ENCODE results near the gene PDK2. TPM values are rescaled to one million over a fixed set of nuclear protein-coding genes. Genes with fewer than 3 reads are reported as not detected.
A peak's percentile ranks its signal among the peaks of the same experiment; 100 is the strongest.

Gene PDK2
- total and polyA plus RNA-seq, 10 of the 15 experiments (the other 5 are each of a cell fraction or from before 2014, with no cell fraction given): 0.98 to 22.6 (median 12.3) TPM

- TF ChIP-seq E2F8 (IDR thresholded peaks at IDR 0.05; ENCODE audit: low read depth, partially characterized antibody) (no peak), POLR2AphosphoS5 (IDR thresholded peaks at IDR 0.05; ENCODE audit: low read length) (no peak), SMARCA5 (IDR thresholded peaks at IDR 0.05) (peak; percentile 67; the same call in 1 of the 2 replicates), LARP7 (IDR thresholded peaks at IDR 0.05) (0 out of 2 replicates have a peak, but pooled peaks have one; percentile 36), POU2F2 (IDR thresholded peaks at IDR 0.05; ENCODE audit: borderline replicate concordance, low read depth, low read length) (no peak), CHD1 (IDR thresholded peaks at IDR 0.05; ENCODE audit: low read depth, low read length) (no peak), RFX5 (IDR thresholded peaks at IDR 0.05; ENCODE audit: low read depth, low read length) (no peak), HDGF (IDR thresholded peaks at IDR 0.05) (no peak), RAD21 (IDR thresholded peaks at IDR 0.05; ENCODE audit: insufficient read depth, low read depth, low read length) (peak; percentile 94), KAT2A (conservative IDR thresholded peaks at IDR 0.05; ENCODE audit: control insufficient read depth, low read depth, low read length) (no peak), SMAD5 (IDR thresholded peaks at IDR 0.05; ENCODE audit: low read depth) (no peak), PAX8 (IDR thresholded peaks at IDR 0.05) (no peak), IKZF1 (conservative IDR thresholded peaks at IDR 0.05) (no peak), SMC3 (IDR thresholded peaks at IDR 0.05; ENCODE audit: borderline replicate concordance, low read length) (peak; percentile 69), RELA (IDR thresholded peaks at IDR 0.05; ENCODE audit: borderline replicate concordance, partially characterized antibody) (no peak), FOXM1 (IDR thresholded peaks at IDR 0.05; ENCODE audit: low read depth, low read length) (no peak), ZNF622 (IDR thresholded peaks at IDR 0.05) (no peak), BACH1 (IDR thresholded peaks at IDR 0.05; ENCODE audit: borderline replicate concordance) (peak; percentile 37; the same call in 1 of the 2 replicates), TCF12 (IDR thresholded peaks at IDR 0.05; ENCODE audit: low read depth, low read length) (peak; percentile 45; the same call in 1 of the 2 replicates), CHD2 (IDR thresholded peaks at IDR 0.05; ENCODE audit: borderline replicate concordance, low read depth, low read length) (no peak), WRNIP1 (IDR thresholded peaks at IDR 0.05; ENCODE audit: borderline replicate concordance, low read depth, low read length) (no peak)
- TF ChIP-seq, protein P1, sequence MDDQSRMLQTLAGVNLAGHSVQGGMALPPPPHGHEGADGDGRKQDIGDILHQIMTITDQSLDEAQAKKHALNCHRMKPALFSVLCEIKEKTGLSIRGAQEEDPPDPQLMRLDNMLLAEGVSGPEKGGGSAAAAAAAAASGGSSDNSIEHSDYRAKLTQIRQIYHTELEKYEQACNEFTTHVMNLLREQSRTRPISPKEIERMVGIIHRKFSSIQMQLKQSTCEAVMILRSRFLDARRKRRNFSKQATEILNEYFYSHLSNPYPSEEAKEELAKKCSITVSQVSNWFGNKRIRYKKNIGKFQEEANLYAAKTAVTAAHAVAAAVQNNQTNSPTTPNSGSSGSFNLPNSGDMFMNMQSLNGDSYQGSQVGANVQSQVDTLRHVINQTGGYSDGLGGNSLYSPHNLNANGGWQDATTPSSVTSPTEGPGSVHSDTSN (IDR thresholded peaks at IDR 0.05; ENCODE audit: insufficient replicate concordance, low read depth, low read length): no peak
- TF ChIP-seq, protein P2, sequence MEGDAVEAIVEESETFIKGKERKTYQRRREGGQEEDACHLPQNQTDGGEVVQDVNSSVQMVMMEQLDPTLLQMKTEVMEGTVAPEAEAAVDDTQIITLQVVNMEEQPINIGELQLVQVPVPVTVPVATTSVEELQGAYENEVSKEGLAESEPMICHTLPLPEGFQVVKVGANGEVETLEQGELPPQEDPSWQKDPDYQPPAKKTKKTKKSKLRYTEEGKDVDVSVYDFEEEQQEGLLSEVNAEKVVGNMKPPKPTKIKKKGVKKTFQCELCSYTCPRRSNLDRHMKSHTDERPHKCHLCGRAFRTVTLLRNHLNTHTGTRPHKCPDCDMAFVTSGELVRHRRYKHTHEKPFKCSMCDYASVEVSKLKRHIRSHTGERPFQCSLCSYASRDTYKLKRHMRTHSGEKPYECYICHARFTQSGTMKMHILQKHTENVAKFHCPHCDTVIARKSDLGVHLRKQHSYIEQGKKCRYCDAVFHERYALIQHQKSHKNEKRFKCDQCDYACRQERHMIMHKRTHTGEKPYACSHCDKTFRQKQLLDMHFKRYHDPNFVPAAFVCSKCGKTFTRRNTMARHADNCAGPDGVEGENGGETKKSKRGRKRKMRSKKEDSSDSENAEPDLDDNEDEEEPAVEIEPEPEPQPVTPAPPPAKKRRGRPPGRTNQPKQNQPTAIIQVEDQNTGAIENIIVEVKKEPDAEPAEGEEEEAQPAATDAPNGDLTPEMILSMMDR (IDR thresholded peaks at IDR 0.05 in 2 of 3, conservative IDR thresholded peaks at IDR 0.05 in 1 of 3; ENCODE audit: control insufficient read depth in 2 of 3, extremely low read depth in 1 of 3, insufficient read depth in 1 of 3, low read depth in 3 of 3, low read length in 3 of 3): peak; percentile 93 to 99 (median 98)
- TF ChIP-seq, protein P3, sequence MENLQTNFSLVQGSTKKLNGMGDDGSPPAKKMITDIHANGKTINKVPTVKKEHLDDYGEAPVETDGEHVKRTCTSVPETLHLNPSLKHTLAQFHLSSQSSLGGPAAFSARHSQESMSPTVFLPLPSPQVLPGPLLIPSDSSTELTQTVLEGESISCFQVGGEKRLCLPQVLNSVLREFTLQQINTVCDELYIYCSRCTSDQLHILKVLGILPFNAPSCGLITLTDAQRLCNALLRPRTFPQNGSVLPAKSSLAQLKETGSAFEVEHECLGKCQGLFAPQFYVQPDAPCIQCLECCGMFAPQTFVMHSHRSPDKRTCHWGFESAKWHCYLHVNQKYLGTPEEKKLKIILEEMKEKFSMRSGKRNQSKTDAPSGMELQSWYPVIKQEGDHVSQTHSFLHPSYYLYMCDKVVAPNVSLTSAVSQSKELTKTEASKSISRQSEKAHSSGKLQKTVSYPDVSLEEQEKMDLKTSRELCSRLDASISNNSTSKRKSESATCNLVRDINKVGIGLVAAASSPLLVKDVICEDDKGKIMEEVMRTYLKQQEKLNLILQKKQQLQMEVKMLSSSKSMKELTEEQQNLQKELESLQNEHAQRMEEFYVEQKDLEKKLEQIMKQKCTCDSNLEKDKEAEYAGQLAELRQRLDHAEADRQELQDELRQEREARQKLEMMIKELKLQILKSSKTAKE (IDR thresholded peaks at IDR 0.05; ENCODE audit: low read depth, poor library complexity, severe bottlenecking): no peak
These were observed 7.8 kb upstream of the PDK2 start (continued) for GRCh38 chr17:50087246-50087911.
